ENCODE measurements around the gene CFLAR. TPM values are rescaled to one million over a fixed set of nuclear protein-coding genes. Genes with fewer than 3 reads are reported as not detected.

The CFLAR gene
- total RNA-seq, 1 experiment from 2014 or later = 7.6 TPM

GRCh38 chr2:201194097-201194496 lies 78.1 kb downstream of the CFLAR start:
- TF ChIP-seq, protein P1, sequence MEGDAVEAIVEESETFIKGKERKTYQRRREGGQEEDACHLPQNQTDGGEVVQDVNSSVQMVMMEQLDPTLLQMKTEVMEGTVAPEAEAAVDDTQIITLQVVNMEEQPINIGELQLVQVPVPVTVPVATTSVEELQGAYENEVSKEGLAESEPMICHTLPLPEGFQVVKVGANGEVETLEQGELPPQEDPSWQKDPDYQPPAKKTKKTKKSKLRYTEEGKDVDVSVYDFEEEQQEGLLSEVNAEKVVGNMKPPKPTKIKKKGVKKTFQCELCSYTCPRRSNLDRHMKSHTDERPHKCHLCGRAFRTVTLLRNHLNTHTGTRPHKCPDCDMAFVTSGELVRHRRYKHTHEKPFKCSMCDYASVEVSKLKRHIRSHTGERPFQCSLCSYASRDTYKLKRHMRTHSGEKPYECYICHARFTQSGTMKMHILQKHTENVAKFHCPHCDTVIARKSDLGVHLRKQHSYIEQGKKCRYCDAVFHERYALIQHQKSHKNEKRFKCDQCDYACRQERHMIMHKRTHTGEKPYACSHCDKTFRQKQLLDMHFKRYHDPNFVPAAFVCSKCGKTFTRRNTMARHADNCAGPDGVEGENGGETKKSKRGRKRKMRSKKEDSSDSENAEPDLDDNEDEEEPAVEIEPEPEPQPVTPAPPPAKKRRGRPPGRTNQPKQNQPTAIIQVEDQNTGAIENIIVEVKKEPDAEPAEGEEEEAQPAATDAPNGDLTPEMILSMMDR (conservative IDR thresholded peaks at IDR 0.05) = no peak
- H4K5ac ChIP-seq (ENCODE audit: insufficient read length, low read depth, low read length) = no peak overlapping the region
- no peak overlapping the region for H3K4ac ChIP-seq (ENCODE audit: low read depth, low read length)
- no peak overlapping the region for H2BK120ac ChIP-seq (ENCODE audit: low read depth, low read length, poor library complexity, severe bottlenecking)
- Mint-ChIP-seq H3K27ac (no peak overlapping the region), H3K4me1 (no peaks in the 10 kb centered on the region), H3K4me3 (no peak overlapping the region), H3K9me3 (no peaks in the 10 kb centered on the region), H3K27me3 (ENCODE audit: low read depth) (no peaks in the 10 kb centered on the region), H3K36me3 (ENCODE audit: insufficient read depth in 1 of 3, low read depth in 3 of 3) (peaks cover 0 to 8% (median 0%) of the 10 kb centered on the region in 3 experiments; a peak in 4 of 7 replicates)
- no peak overlapping the region for H2AFZ ChIP-seq (ENCODE audit: low read length)
- no peak overlapping the region for H2BK15ac ChIP-seq (ENCODE audit: low read depth, low read length)
- whole genome bisulfite sequencing (ENCODE audit: extremely low coverage, insufficient read length, low lambda C conversion rate) = no CpG with 5 or more reads among the region's 3 CpGs
- no peaks in the 10 kb centered on the region for H3K4me1 ChIP-seq (ENCODE audit: insufficient read depth, low read length)
- no peaks in the 10 kb centered on the region for H3K23me2 ChIP-seq (ENCODE audit: insufficient read length, low read depth, low read length, poor library complexity, severe bottlenecking)
- H4K91ac ChIP-seq (ENCODE audit: insufficient read length, low read depth, low read length) = no peak overlapping the region
- H2BK20ac ChIP-seq (ENCODE audit: low read depth, low read length, poor library complexity, severe bottlenecking) = no peak overlapping the region
- no peak overlapping the region for H3T11ph ChIP-seq (ENCODE audit: low read length)
- H3K9me3 ChIP-seq (ENCODE audit: control insufficient read depth, low read depth, low read length) = no peaks in the 10 kb centered on the region
- H2BK12ac ChIP-seq (ENCODE audit: insufficient read length, low read depth, low read length) = no peak overlapping the region
- no peaks in the 10 kb centered on the region for H3K79me1 ChIP-seq (ENCODE audit: insufficient read depth, low read depth, low read length, poor library complexity, severe bottlenecking)
- no peaks in the 10 kb centered on the region for H3K27me3 ChIP-seq (ENCODE audit: insufficient read depth, low read length)
- H3K14ac ChIP-seq (ENCODE audit: insufficient read depth, low read length) = no peak overlapping the region
- no peak overlapping the region for H3K18ac ChIP-seq (ENCODE audit: insufficient read length, low read depth, low read length)
- no peaks in the 10 kb centered on the region for H3K79me2 ChIP-seq (ENCODE audit: insufficient read depth, low read length)
- no peak overlapping the region for H4K8ac ChIP-seq (replicated peaks; ENCODE audit: insufficient read length, low read depth, low read length)
- H3K4me2 ChIP-seq (ENCODE audit: insufficient read depth, insufficient read length, low read length) = no peak overlapping the region
- H4K20me1 ChIP-seq (ENCODE audit: control insufficient read depth, insufficient read depth, insufficient read length) = no peaks in the 10 kb centered on the region
- no peak overlapping the region for H2AK5ac ChIP-seq (ENCODE audit: insufficient read length, low read length)
- no peak overlapping the region for H3K27ac ChIP-seq (ENCODE audit: insufficient read length, low read depth, low read length)
- no peak for DNase-seq
- H3K23ac ChIP-seq (ENCODE audit: insufficient read length, low read depth, low read length) = no peak overlapping the region
- no peak overlapping the region for H3K9ac ChIP-seq (ENCODE audit: extremely low read depth, insufficient read length, low read length)
- no peak overlapping the region for H3K56ac ChIP-seq (ENCODE audit: insufficient read length, low read depth, low read length)
- no peak overlapping the region for H2BK5ac ChIP-seq (ENCODE audit: insufficient read length, low read length)

Measured in H9 (cell line).